AG10803 (cell line): ENCODE results near the gene AP1G2.

Experiments
- DNase-seq: peaks from one replicate; pipeline ENCODE4 v3.0.0; 2010; ENCODE audit warnings: low read depth
- H3K4me3 ChIP-seq: 2 replicates; pipeline ENCODE4 v1.5.1; 2011; ENCODE audit warnings: mild to moderate bottlenecking, low read length, control low read depth
- TF ChIP-seq, protein P1 (sequence below): conservative IDR thresholded peaks from 2 replicates; pipeline ENCODE4 v1.5.1; 2011; ENCODE audit warnings: mild to moderate bottlenecking, low read length, control low read depth, inconsistent platforms

Gene AP1G2

DNA sequence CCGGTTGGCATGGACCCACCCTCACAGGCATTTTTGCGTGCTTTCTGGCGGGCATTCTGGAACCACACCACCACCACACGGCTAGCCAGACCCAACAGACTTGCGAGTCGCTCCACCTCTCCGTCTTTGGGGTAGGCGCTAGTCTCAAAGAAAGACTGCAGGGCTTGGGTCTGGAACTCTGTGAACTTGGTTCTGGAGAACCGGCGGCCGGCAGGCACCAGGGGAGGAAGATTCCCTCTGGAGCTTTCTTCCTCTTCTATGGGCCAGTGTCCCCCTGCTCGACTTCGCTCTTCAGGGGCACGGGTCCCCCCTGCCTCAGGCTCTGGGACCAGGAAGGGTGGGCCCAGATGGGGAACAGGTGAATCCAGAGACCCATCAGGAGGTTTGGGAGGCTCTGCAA is 42.6 kb downstream of the AP1G2 start:
- no peak overlapping the region for H3K4me3 ChIP-seq
- TF ChIP-seq, protein P1, sequence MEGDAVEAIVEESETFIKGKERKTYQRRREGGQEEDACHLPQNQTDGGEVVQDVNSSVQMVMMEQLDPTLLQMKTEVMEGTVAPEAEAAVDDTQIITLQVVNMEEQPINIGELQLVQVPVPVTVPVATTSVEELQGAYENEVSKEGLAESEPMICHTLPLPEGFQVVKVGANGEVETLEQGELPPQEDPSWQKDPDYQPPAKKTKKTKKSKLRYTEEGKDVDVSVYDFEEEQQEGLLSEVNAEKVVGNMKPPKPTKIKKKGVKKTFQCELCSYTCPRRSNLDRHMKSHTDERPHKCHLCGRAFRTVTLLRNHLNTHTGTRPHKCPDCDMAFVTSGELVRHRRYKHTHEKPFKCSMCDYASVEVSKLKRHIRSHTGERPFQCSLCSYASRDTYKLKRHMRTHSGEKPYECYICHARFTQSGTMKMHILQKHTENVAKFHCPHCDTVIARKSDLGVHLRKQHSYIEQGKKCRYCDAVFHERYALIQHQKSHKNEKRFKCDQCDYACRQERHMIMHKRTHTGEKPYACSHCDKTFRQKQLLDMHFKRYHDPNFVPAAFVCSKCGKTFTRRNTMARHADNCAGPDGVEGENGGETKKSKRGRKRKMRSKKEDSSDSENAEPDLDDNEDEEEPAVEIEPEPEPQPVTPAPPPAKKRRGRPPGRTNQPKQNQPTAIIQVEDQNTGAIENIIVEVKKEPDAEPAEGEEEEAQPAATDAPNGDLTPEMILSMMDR: no peak
- no peak for DNase-seq

DNA sequence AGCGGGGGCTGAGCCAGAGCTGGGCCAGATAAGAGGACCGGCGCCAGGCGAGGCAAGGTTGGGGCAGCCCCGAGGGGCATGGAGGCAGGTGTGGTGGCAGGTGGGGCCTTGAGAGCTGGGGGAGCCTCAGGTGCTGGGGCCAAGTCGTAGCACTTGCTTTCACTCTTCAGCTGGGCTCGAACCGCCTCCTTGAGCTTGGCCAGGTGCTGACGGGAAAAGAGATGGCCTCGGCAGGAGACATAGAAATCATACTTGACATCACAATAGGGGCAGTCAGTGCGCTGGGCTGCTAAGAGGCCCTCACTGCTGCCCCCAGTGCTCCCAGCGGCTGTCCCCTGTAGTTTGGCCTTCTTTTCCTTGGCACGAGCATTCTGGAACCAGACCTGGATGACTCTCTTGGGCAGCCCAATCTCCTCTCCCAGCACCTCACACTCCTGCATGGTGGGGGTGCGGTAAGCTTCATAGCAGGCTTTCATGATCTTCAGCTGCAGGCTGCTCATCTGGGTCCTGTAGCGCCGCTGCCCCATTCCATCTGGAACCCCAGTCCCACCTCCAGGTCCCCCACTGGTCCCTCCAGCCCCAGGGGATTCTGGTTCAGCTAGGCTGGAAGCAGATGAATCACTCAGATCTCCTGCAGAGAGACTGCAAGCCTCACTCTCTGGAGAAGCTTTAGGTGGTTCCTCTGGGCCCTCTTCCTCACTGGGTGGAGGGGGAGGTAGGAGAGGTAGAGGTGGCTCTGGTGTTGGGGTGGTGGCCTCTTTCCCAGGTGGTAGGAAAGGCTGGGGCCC is 44.2 kb downstream of the AP1G2 start:
- no peak overlapping the region for H3K4me3 ChIP-seq
- TF ChIP-seq, protein P1: no peak
- no peak for DNase-seq

GRCh38 chr14:23522643-23523198 is 44.9 kb downstream of the AP1G2 start:
- TF ChIP-seq, protein P1: no peak
- no peak for DNase-seq
- H3K4me3 ChIP-seq: no peak overlapping the region

DNA sequence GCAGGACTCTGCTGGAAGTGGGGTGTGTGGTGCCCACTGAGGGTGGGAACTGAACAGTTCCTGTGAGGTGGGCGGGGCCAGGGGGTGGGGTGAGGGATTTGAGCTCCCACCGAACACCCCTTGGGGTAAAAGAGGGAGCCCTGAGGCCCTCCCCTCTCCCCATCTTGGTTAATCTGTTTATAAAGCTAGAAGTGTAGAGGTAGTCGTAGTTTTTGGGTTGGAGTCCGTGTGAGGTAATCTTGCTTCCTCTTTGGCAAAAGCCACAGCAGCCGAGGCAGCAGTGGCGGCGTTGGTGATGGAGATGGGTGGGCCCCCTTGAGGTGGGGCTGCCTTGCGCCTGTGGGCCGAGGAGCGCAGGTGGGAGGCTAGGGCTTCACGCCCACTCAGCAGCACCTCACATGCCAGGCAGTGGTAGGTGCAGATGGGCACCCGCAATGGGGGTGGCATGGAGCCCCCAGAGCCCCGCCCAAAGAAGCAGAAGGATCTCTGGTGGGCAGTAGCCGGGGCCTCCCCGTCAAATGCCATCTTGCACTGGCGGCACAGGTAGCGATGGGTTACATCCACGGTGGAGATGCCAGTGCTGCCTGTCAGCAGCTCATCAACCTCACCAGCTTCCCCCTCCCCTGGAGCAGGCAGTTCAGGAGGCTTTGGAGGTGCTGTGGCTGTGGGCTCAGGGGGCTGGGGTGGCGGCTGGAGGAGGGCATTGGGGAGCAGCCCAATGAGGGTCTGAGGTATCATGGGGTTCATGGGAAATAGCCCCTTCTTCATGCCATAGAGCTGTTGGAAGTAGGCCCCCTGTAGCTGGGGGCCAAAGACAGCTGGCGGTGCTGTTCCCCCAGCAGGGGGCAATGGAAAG is 45.6 kb downstream of the AP1G2 start:
- H3K4me3 ChIP-seq: no peak overlapping the region
- no peak for DNase-seq
- TF ChIP-seq, protein P1: no peak

GRCh38 chr14:23520899-23521533 is 46.6 kb downstream of the AP1G2 start:
- DNase-seq: no peak
- TF ChIP-seq, protein P1: no peak
- no peak overlapping the region for H3K4me3 ChIP-seq

GRCh38 chr14:23518709-23519108 is 48.9 kb downstream of the AP1G2 start:
- DNase-seq: no peak
- TF ChIP-seq, protein P1: no peak
- H3K4me3 ChIP-seq: no peak overlapping the region
